Nucleus accumbens (tissue), 56 donors: ENCODE data around the gene AMPH.
"Not testable (repeated sequence)": the region's sequence is repeated elsewhere in the genome, so short reads cannot be mapped to it uniquely, and the experiment has no call there.

Experiments used
- DNase-seq, 56 donors: peaks; one replicate each; lab custom pipeline; 2025; lab: John Stamatoyannopoulos, UW

Gene AMPH

GRCh38 chr7:38359071-38359601 is 272.0 kb downstream of the AMPH start:
- DNase-seq, result peak in 18 of 56 donors; percentile 9 to 74 (median 36)

DNA sequence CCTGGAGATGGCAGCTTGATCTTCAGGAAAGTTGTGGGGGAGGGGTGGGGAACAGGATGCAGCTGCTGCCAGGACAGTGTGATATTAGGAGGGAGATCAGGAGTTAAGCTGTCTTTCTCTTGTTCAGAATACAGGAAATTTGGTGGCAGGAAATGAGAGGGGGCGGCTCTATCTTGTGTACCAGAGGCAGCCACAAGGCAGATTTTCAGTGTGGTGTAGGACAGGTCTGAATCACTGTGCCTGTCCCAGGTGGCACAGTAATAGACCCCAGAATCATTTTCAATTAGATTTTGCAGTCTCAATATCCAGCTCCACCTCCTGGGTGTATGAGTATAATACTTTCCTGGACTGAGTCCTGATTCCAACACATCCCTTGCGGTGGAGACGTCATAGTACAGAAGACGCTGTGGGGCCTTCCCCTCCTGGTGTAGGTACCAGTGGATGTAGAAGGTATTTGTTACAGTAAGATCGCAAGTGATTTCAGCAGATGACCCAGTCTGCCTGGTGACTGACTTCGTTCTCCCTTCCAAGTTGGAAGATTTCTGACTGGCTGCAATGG is 272.8 kb downstream of the AMPH start:
- not testable (repeated sequence) for DNase-seq

DNA sequence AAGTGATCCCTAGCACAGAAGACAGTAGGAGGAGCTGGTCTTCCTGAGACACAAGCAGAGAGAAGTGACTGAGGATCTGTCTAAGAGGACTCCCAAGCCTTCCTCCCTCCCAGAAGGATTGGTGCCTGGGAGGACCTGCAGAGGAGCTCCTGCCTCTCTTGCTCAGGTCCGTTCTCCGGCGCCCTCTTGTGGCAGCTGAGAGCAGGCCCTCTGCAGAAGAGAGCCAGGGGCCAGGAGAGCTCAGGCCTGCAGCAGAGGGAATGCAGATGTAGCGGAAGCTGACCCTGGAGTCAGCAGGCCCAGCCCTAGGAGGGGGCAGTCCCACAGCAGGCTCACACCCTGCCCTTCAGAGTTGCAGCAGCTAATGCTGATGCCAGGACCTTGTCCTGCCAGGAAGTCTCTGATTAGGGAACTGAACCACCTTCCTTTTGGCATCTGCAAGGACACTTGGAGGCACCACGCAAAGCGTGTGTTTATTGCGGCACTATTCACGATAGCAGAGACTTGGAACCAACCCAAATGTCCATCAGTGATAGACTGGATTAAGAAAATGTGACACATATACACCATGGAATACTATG is 276.8 kb downstream of the AMPH start:
- peak in 3 of 56 donors; percentile 10 to 39 (median 20) for DNase-seq

GRCh38 chr7:38353431-38353881 is 277.7 kb downstream of the AMPH start:
- not testable (repeated sequence) for DNase-seq

DNA sequence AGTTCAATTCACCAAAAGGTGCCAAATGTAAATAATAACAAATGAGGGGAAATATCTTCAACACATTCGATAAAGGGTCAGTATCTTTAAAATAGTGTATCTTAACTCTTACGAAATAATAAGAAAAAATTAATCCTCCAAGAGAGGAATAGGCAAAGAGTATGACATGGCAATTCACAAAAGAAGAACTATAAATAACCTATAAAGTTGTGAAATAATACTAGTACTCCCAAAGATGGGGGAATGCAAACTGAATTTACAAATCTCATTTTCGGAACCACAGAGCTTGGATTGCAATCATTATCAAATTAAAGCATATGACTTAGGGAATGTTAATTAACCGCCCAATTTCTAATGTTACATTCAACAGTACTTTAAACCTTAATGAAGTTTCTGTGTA is 279.6 kb downstream of the AMPH start:
- DNase-seq, result no peak

- not testable (repeated sequence) for DNase-seq
Observed at GRCh38 chr7:38350777-38351176, 280.4 kb downstream of the AMPH start.

GRCh38 chr7:38349869-38350583 is 281.1 kb downstream of the AMPH start:
- DNase-seq, result not testable (repeated sequence)

- DNase-seq, result not testable (repeated sequence)
Observed at GRCh38 chr7:38349126-38349795, 281.9 kb downstream of the AMPH start.

- DNase-seq, result peak in 12 of 56 donors; percentile 7 to 61 (median 27)
Observed at GRCh38 chr7:38345299-38346172, 285.6 kb downstream of the AMPH start.

DNA sequence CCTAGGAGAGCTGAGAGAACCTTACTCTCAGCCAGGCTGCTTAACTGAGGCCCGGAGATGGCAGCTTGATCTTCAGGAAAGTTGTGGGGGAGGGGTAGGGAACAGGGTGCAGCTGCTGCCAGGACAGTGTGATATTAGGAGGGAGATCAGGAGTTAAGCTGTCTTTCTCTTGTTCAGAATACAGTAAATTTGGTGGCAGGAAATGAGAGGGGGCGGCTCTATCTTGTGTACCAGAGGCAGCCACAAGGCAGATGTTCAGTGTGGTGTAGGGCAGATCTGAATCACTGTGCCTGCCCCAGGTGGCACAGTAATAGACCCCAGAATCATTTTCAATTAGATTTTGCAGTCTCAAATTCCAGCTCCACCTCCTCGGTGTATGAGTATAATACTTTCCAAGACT is 286.4 kb downstream of the AMPH start:
- DNase-seq, result not testable (repeated sequence)

- DNase-seq, result not testable (repeated sequence)
Observed at GRCh38 chr7:38342135-38342534, 289.0 kb downstream of the AMPH start.

DNA sequence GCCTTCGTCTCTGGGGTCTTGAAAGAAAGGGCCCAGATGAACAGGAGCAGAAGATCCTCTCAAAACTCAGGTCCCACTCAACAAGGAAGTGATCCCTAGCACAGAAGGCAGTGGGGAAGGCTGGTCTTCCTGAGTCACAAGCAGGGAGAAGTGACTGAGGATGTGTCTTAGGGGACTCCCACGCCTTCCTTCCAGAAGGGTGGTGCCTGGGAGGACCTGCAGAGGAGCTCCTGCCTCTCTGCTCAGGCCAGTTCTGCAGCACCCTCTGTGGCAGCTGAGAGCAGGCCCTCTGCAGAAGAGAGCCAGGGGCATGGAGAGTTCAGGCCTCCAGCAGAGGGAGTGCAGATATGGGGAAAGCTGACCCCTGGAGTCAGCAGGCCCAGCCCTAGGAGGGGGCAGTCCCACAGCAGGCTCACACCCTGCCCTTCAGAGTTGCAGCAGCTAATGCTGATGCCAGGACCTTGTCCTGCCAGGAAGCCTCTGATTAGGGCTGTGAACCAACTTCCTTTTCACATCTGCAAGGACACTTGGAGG is 289.9 kb downstream of the AMPH start:
- DNase-seq, result peak in 2 of 56 donors; percentile 7 to 12

DNA sequence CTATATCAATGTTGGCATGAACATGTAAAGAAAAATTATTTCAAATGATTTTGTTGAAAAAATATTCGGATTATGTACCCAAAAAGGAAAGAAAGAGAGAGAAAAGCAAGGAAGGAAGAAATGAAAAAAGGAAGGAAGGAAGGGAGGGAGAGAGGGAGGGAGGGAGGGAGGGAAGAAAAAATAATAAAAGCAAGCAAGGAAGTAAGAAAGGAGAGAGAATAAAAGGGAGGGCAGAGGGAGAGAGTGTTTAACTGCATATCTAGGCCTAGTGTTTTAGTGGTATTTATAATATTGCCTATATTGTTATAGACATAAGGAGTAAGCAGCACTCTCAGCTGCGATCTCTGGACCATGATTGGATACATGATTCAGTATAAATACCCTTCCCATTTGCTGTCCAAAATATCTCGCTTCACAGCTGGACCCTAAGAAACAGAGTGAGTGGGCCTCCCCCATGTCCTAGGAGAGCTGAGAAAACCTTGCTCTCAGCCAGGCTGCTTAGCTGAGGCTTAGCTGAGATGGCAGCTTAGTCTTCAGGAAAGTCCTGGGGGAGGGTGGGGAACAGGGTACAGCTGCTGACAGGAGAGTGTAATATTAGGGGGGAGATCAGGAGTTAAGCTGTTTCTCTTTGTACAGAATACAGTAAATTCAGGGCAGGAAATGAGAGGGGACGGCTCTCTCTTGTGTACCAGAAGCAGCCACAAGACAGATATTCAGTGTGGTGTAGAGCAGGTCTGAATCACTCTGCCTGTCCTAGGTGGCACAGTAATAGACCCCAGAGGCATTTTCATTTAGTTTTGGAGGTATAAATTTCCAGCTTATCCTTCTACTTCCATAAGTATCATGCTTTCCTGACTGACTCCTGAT is 291.0 kb downstream of the AMPH start:
- DNase-seq, result no peak

DNA sequence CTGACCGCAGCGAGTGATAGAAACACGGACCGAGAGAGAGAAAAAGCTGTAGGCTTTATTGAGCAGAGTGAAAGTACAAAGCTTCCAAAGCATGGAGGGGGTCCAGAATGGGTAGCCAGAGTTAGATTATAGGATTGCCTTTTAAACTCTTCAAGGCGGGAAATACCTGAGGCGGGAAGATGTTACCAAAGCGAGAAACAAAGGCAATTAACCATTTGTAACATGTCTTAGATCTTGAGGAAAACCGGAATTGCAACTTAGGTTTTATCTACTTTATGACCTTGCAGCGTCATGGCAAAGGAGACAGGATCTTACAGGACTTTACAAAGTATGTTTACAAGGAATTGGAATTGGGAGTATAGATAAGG is 295.0 kb downstream of the AMPH start:
- not testable (repeated sequence) for DNase-seq

- DNase-seq, result peak in 52 of 56 donors; percentile 12 to 88 (median 71)
Observed at GRCh38 chr7:38335492-38336147, 295.6 kb downstream of the AMPH start.

GRCh38 chr7:38335128-38335491 is 296.1 kb downstream of the AMPH start:
- DNase-seq, result peak in 1 of 56 donors; percentile 7

- DNase-seq, result no peak
Observed at GRCh38 chr7:38334163-38334562, 297.0 kb downstream of the AMPH start.
